HG02938 (cell line): ENCODE data around the gene UTS2B.
A peak's percentile ranks its signal among the peaks of the same experiment; 100 is the strongest.

Source experiments
- ATAC-seq: cut with Tn5 transposase; IDR thresholded peaks from one replicate; pipeline ENCODE4 v1.9.1; 2021; ENCODE audit warnings: mild to moderate bottlenecking, moderate library complexity; ENCODE audit not compliant: unreplicated experiment

The UTS2B gene

DNA sequence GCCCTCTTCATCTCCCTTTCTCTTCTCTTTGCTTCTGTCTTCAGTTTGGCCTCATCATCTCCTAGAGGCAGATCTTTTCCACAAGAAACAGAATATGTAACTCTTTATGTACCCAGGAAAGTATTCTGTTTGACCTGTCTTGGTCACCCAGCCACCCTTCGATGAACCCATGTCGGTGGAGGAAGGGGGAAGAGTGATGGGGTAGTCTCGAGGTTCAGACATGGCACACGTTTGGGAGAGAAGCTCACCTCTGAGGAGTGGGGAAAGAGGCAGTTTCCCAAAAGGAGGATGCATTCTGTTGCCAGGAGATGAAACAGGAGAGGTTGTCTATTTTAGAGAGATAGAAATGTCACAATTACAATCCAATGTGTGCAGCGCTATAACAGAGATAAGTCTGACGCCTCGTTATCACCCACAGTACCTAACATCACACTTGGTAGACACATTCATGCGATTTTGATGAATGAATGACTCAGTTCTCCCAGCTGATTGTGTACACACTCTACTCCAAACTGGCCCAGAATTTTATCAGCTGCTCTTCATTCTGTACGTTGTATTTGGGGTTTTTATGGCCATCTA lies 1.9 kb downstream of the UTS2B start:
- no peak for ATAC-seq

DNA sequence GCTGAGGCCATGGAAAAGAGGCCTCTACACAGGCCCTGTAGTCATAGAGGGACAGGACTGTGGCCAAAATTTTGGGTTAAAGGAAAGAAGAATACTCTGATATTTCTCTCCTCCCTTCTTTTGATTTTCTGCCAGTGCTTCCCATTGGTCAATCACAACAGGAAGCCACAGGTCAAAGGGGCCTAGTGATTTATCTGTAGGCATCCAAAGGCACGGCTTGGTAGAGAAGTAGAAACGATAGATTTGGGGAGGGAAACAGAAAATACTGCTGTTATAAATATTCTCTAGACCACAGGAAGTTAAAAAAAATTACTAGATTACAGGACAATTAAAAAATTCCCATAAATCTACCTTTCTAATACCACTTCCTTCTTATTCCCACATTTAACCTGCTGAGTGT lies 2.8 kb downstream of the UTS2B start:
- no peak for ATAC-seq

DNA sequence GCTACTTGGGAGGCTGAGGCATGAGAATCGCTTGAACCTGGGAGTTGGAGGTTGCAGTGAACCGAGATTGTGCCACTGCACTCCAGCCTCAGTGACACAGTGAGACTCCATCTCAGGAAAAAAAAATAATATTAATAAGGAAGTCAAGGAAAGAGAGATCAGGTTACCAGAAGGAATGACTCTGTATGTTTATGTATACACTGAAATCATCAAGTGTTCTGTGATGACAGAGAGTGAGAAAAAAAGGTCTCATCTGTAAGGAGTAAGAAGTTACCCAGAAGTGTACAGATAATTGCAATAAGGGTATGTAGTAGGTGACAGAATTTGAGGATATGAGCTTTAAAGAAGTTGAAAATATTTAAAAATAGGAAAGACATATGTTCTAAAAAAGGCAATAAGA lies 5.4 kb downstream of the UTS2B start:
- ATAC-seq, result no peak

DNA sequence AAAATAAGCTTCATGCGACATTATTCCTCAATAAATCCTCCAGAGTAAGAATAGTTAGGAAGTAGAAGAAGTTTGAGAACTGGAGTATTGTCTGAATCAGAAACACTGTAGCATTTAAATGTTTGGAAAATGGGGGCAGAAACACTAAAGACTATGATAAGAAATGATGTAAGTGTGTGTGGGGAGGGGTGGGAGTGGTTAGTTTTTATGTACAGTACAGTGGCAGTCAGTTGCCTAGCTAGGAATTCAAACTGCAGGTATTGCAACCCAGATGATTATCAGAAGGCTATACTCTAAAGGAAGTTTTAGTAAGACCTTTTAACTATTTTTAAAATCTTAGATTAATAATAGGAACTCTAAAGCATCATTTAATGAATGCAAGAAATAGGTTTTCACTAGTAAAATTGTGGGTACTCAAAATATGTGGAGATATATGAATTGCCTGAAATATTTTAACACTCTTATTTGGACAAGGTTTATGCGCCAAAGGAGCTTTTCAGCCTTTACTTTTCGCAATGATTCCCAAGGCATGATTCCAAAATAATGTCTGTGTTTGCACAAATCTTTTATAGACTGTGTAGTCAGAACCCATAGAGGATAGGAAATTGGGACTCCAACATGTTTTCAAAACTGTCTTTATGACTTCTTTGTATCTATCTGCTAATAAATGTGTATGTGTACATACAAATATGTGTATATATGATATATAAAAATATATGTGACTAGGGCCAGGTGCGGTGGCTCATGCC lies 9.1 kb downstream of the UTS2B start:
- no peak for ATAC-seq

DNA sequence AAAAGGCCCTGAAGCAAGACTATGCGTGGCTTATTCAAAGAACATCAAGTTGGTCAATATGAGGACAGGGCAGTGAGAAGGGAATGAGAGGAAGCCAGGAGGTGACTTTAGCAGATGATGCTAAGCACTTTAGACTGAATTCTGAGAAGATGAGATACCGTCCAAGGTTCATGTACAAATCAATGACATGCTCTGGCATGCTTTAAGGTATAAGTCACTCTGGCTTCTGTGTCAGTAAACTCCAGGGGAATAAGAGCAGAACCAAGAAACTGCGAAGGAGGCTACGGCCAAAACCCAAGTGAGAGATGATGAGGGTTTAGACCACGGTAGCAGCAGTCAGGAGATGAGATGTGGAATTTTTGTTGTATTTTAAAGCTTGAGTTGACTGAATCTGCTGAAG lies 10.0 kb downstream of the UTS2B start:
- no peak for ATAC-seq

DNA sequence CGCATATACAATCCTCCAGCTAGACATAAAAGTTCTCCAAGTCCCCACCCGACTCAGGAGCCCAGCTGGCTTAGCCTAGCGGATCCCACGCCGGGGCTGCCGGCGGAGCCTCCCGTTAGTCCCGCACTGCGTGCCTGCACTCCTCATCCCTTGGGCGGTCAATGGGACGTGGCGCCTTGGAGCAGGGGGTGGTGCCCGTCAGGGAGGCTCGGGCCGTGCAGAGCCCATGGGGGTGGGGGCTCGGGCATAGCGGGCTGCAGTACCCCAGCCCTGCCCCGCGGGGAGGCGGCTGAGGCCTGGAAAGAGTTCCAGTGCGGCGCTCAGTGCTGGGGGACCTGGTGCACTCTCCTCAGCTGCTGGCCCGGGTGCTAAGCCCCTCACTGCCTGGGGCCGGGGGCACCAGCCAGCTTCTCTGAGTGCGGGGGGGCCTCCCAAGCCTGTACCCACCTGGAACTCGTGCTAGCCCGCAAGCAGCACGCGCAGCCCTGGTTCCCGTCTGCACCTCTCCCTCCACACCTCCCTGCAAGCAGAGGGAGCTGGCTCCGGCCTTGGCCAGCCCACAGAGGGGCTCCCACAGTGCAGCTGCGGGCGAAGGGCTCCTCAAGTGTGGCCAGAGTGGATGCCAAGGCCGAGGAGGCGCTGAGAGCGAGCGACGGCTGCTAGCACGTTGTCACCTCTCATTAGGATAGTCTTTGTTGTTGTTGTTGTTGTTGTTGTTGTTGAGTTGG lies 13.3 kb downstream of the UTS2B start:
- ATAC-seq, result no peak

DNA sequence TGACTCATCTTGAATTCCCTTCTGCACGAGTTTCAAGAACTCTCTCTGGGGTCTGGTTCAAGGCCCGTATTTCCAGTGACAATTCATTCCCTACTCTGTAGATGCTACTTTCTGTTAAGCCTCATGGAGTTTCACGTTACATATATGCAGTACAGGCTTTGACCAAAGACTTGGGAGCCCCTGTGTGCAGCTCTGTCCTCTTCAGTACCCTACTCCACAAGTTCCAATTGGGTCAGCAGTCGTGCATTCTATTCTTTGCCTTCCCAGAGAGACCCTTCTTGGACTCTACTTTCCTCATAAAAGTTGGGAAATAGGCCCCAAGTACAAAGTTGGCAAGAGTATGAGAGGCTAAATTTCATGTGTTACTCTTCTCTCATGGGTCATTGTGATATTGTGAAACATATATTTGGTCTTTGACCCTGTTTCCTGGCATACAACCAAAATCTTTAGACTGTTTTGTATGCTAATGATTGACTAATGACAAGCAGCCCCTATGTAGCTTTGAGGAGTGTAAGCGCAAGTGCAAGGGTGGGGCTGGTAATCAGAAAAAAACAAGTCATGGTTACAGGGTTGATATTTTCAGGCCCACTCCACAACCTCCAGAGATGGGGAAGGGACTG lies 16.1 kb downstream of the UTS2B start:
- ATAC-seq, result no peak

DNA sequence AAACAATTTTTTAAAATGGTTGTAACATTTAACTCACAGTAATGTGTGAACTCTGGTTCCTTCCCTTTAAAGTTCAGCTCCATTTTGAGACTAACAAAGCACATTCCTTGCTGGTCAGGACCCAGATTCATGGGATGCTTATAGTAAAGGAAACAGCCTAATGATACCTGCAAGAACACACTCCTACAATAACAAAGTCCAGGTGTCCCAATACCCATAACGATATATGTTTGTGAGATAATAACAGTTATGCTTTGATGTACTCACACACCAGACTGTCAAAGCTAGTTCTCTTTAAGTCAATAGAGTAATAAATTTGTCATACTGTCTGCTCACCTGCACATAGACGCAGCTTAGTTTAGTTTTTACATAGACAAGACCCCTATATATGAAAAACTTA lies 17.0 kb downstream of the UTS2B start:
- no peak for ATAC-seq

DNA sequence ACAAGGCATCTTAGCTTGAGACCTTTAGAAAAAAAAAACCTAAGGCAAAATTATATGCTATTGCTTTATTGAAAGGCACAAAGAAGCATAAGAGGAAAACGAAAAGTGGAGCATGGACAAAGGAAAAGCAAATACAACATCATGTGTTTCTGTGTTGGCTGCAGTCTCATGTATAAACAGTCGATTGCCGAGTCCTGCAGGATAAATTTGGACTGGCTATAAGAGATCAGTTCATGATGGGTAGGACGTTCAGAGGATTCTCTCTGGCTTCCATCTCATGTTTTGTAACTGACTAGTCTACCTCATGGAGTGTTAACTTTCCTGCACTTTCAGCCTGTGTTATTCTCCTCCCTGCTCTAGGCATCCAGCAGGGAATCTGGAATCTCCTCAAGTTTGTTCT lies 23.0 kb downstream of the UTS2B start:
- no peak for ATAC-seq

DNA sequence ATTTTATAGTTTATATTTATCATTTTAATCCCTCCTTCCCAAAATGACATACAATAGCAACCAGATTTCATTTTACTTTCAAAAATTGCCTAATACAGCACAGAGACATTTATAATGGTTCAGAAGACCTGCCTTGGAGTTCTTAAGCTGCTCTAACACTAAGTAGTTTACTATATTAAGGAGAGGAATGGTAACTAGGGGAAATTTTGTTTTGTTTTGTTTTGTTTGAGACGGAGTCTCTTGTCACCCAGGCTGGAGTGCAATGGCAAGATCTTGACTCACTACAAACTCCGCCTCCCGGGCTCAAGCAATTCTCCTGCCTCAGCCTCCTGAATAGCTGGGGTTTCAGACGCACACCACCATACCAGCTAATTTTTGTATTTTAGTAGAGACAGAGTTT lies 23.9 kb downstream of the UTS2B start:
- no peak for ATAC-seq

DNA sequence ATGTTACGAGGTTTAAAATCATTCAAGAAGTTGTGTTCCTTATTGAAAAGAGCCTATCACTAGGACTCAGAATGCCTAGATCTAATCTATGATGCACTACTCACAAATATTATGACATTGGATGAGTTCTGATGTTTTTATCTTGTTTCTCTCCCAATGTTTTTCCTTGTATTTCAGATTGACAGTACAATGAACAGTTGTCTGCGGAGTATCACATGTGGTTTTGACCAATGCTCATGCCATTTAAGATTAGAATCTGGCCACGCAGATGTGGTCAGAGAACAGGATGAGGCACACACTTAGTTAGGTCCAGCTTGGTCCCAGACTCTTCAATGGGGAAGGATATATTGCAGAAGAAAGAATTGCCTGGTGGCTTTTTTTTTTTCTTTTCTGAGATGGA lies 26.7 kb downstream of the UTS2B start:
- no peak for ATAC-seq

DNA sequence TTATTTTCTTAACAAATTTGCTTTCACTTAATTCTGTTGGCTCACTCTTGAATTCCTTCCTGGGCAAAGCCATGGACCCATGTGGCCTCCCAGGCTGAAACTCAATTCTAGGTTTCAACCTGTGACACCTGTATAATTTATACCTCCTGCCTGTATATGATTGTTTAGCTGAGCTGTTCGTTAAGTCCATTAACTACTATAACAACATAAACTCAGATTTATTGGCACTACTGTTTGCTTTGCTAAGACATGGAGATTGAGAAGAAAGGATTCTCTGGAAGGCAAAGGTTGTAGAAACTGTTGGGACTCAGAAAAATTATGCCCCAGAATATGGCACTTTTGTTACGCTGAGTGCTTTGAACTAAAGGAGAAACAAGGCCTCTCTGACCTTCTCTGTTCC lies 27.9 kb downstream of the UTS2B start:
- ATAC-seq, result no peak

DNA sequence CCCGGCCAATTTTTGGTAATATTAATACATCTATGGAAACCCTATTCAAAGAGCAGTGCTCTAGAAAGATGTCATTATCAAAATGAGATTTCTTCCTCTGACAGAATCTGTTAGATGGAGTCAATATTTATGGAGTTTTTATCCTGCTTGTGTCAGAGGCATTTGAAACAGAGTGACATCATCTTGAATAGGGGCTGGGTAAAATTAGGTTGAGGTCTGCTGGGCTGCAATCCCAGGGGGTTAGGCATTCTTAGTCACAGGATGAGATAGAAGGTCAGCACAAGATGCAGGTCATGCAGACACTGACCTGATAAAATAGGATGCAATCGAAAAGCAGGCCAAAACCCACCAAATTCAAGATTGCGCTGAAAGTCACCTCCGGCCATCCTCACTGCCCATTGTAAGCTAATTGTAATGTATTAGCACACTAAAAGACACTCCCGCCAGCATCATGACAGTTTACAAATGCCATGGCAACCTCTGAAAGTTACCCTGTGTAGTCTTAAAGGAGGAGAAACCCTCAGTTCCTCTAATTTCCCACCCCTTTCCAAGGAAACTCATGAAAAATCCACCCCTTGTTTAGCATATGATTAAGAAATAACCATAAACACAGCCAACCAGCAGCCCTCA lies 28.4 kb downstream of the UTS2B start:
- ATAC-seq, result no peak

DNA sequence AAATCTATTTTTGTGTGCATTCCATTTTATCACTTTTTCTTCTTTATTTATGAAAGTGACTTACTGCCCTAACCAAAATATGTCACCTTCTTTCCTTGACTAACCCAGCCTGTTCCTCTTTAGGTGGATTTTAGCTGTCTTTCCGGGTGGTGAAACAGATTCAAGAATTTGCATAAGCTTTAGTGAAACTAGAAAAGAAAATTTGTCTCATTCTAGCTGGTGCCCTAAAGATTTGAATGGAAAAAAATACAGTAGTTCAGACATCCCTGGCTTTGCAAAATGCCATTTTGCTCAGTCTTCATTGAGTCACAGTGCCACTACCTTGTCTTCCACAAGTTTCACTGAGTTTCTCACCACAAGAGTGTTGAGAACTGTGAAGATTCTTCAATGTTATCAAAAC lies 29.3 kb downstream of the UTS2B start:
- ATAC-seq, result peak; percentile 88

DNA sequence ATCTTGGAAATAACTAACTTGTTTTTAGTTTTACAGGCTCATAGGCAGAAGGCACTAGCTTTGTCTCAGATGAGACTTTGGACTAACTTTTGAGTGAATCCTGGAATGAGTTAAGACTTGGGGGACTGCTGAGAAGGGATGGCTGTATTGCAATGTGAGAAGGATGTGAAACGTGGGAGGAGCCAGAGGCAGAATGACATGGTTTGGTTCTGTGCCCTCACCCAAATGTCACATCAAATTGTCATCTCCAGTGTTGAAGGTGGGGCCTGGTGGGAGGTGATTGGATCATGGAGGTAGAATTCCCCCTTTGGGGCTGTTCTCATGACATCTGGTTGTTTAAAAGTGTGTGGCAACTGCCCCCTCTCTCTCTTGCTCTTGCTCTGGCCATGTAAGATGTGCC lies 29.9 kb downstream of the UTS2B start:
- ATAC-seq, result no peak

DNA sequence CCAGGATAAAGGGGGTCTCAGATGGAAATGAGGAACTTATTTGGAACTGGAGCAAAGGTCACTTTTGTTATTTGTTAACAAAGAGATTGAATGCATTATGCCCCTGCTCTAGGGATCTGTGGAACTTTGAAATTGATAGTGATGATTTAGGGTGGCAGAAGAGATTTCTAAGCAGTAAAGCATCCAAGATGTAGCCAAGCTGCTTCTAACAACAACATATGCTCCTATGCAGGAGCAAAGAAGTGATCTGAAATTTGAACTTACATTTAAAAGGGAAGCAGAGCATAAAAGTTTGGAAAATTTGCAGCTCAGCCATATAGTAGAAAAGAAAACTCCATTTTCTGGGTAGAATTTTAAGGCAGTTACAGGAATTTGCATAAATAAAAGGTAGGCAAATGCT lies 31.5 kb downstream of the UTS2B start:
- no peak for ATAC-seq

DNA sequence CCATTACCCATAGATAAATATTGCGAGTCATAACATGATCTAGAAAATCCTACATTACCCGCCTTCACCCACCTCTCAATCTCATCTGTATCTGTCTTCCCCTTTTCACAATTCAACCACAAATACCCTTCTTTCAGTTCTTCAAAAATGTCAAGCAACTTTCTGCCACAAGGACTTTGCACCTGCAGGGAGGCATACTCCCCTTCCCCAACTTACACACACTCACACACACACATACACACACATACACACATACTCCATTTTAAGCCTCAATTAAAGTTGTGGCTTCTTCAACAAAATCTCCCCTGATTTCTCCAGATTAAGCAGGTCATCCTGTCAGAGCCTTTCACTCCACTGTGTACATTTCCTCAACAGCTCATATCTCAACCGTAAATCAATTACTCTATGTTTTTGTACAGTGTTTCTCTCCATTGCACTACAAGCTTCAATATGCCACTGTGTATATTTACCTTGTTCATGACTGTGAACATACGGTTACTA lies 34.2 kb downstream of the UTS2B start:
- ATAC-seq, result peak; percentile 86

DNA sequence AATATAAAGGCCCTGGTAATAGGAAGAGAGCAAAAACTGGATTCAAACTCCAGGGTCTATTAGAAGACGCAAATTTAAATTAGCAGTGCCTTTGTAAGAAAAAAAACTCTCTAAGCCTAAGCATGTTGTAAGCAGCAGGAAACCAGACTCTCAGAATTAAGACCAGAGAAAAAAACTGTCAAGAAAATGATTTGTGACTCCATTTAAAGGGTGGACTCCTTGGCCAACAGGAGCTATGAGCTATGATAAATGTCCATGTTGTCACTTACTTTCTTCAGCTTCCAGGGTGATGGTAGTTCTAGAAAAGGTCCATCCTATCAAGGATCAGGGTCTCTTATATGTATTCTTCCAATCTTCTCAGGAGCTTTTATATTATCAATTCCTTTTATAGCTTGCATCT lies 36.0 kb downstream of the UTS2B start:
- no peak for ATAC-seq

DNA sequence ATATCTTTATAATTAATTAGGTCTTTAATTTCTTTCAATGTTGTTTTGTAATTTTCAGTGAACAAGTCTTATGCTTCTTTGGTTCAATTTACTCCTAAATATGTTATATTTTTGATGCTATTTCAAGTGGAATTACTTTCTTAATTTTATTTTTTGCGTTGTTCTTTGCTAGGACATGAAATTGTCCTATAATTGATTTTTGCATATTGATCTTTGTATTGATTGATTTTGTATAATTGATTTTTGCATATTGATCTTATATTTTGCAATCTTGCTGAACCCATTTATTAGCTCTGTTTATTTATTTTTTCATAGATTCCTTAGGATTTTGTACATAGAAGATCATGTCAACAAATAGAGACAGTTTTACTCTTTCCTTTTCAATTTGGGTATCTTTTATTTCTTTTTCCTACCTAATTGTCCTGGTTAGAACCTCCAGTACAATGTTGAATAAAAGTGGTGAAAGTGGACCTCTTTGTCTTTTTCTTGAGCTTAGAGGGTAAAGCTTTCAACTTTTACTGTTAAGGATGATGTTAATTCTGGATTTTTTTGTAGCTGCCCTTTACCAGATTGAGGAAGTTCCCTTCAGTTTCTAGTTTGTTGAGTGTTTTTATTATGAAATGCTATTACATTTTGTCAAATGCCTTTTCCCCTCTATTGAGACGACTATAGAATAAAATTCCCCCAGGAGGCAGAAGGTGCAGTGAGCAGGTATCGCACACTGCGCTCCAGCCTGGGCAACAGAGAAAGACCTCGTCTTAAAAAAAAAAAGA lies 37.9 kb downstream of the UTS2B start:
- ATAC-seq, result no peak

DNA sequence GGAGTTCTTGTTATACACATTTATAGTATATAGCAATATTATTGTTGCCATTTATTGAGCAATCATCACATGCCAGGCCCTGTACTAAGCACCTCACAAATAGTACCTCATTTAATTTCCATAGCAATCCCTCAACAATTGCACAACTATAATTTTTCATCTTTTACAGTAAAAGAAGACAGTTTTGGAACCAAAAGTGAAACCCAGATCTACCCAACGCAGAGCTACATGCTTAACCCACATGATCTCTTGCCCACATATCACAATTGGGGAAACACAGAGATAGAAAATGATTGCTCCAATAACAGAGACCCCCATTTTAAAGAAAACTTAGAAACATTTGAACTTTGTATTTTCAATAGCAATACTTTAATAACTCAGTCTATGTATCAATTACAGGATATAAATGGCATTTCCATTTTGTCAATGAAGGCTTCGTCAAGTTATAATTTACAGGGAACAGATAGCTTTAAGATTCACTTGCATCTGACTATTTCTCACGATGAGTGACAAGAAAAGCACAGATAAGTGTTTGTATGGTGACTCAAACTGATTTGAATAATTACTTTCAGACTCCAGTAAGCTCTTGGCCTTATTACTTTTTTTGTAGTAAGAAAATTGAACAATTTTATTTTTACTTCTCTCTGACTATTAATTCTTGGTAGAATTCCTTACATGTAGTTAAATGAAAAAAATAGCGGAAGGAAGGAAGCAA lies 39.9 kb downstream of the UTS2B start:
- peak; percentile 76 for ATAC-seq
